ENCODE measurements around the gene TGM2.
"Not testable (repeated sequence)": the region's sequence is repeated elsewhere in the genome, so short reads cannot be mapped to it uniquely, and the experiment has no call there.

- not testable (repeated sequence) for TF ChIP-seq POLR2A, CTCF (IDR thresholded peaks at IDR 0.05)
Measured at GRCh38 chr20:38107386-38107785, 57.7 kb downstream of the TGM2 start.
